ENCODE data around the gene OR52A1. TPM values are rescaled to one million over a fixed set of nuclear protein-coding genes. Genes with fewer than 3 reads are reported as not detected.
"Not testable (repeated sequence)": the region's sequence is repeated elsewhere in the genome, so short reads cannot be mapped to it uniquely, and the experiment has no call there.

OR52A1 gene
- not detected for total RNA-seq

- H3K27ac Mint-ChIP-seq = no peak within 1 kb of the TSS
- ATAC-seq = no peak
- H3K4me3 Mint-ChIP-seq = no peak within 1 kb of the TSS
These were observed at the start of gene OR52A1 for GRCh38 chr11:5154657-5155056. OR52A1 (minus strand) TSS chr11:5154757; CDS start chr11:5152369, 2,388 bp downstream.

DNA sequence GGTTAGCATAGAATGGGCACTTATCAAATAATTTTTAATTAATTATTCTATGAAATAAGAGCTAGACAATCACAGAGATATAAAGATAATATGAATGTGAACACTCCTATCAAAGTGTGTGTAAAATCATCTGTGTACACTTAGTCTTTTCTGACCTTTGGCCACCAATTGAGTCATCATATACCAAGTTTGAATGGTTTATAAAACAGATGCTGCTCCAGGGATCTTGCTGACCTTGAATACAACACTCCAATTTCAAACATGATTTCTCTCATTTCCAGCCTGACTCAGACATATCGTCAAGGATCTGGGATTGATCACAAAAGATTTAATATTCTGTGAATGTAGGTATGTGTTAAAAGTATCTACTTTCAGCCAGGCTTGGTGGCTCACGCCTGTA lies 48.8 kb upstream of the OR52A1 start:
- Mint-ChIP-seq H3K36me3 (no peaks in the 10 kb centered on the region), H3K4me3 (no peak overlapping the region), H3K27me3 (peaks cover 3 to 9% of the 10 kb centered on the region in 2 donors), H3K4me1 (ENCODE audit: low read depth in 2 of 2) (no peaks in the 10 kb centered on the region), H3K27ac (no peak overlapping the region), H3K9me3 (no peaks in the 10 kb centered on the region)
- DNase-seq (ENCODE audit: low spot score) (no peak), ATAC-seq (no peak)

More at GRCh38 chr11:5154657-5155056, at the start of gene OR52A1:
- no peak for DNase-seq (ENCODE audit: low spot score)
- no peaks in the 10 kb centered on the region for H3K36me3 Mint-ChIP-seq
- no peaks in the 10 kb centered on the region for H3K9me3 Mint-ChIP-seq
- H3K27me3 Mint-ChIP-seq = no peaks in the 10 kb centered on the region
- no peaks in the 10 kb centered on the region for H3K4me1 Mint-ChIP-seq (ENCODE audit: low read depth in 2 of 2)

DNA sequence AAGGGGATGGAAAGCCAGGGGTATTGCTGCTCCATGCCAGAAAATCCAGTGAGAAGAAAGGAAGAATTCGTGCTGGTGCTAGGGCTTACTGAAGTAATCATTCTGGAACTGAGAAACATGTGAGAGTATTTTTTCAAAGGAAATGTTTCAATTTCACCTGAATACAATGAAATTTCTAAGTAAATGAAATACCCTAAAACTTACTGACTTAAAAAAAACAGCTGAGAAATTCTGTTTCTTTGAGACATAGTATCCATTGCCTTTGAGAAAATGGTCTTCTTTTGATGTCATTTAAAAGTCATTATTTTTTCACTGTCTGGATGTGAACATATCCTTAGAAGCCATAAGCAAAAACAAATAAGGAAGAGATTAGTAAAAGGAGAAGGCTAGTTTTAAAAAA lies 46.0 kb upstream of the OR52A1 start, which contains the start of gene OR51V1:
TSS of gene OR51V1 (minus strand) at position 101 of the 400 bp plus-strand sequence. CDS start at position 101, 0 bp downstream.
- no peak within 1 kb of the TSS for H3K27ac Mint-ChIP-seq
- no peaks in the 10 kb centered on the region for H3K36me3 Mint-ChIP-seq
- ATAC-seq (no peak), DNase-seq (ENCODE audit: low spot score) (no peak)
- peaks cover 3 to 9% of the 10 kb centered on the region in 2 donors for H3K27me3 Mint-ChIP-seq
- H3K9me3 Mint-ChIP-seq = no peaks in the 10 kb centered on the region
- H3K4me1 Mint-ChIP-seq (ENCODE audit: low read depth in 2 of 2) = no peaks in the 10 kb centered on the region
- no peak within 1 kb of the TSS for H3K4me3 Mint-ChIP-seq

- H3K36me3 Mint-ChIP-seq = no peaks in the 10 kb centered on the region
These were observed 43.7 kb upstream of the OR52A1 start for GRCh38 chr11:5198285-5198684.

GRCh38 chr11:5197536-5197935 lies 43.0 kb upstream of the OR52A1 start:
- DNase-seq (ENCODE audit: low spot score) (no peak), ATAC-seq (no peak)
- H3K27me3 Mint-ChIP-seq = peaks cover under 1 to 3% of the 10 kb centered on the region in 2 donors
- H3K36me3 Mint-ChIP-seq = no peaks in the 10 kb centered on the region
- no peak overlapping the region for H3K4me3 Mint-ChIP-seq
- no peak overlapping the region for H3K27ac Mint-ChIP-seq
- no peaks in the 10 kb centered on the region for H3K4me1 Mint-ChIP-seq (ENCODE audit: low read depth in 2 of 2)
- H3K9me3 Mint-ChIP-seq = no peaks in the 10 kb centered on the region

More at GRCh38 chr11:5198285-5198684, 43.7 kb upstream of the OR52A1 start:
- Mint-ChIP-seq H3K4me1 (ENCODE audit: low read depth in 2 of 2) (no peaks in the 10 kb centered on the region), H3K27ac (no peak overlapping the region), H3K9me3 (no peaks in the 10 kb centered on the region), H3K27me3 (peaks cover 3 to 8% of the 10 kb centered on the region in 2 donors), H3K4me3 (no peak overlapping the region)
- DNase-seq (ENCODE audit: low spot score) = no peak
- no peak for ATAC-seq

DNA sequence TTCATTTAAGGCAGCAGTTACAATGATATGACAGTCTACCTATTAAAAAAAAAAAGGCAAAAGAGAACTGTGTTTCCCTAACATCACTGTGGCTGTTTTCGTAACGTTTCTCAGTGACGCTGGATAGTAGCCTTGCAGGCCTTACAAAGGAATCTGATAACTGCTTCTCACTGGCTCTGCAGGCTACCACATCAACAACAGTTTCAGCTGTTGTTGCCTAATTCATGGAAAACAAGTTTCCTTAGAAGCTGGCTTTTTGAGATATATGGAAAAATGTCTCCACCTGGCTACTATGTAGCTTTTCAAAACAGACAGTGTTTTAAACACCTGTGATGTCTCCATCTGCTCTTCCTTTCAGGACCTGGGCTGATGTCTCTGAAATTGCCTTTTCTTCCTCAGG lies 42.2 kb upstream of the OR52A1 start:
- no peak overlapping the region for H3K4me3 Mint-ChIP-seq
- no peaks in the 10 kb centered on the region for H3K9me3 Mint-ChIP-seq
- ATAC-seq (no peak), DNase-seq (ENCODE audit: low spot score) (no peak)
- H3K4me1 Mint-ChIP-seq (ENCODE audit: low read depth in 2 of 2) = no peaks in the 10 kb centered on the region
- no peaks in the 10 kb centered on the region for H3K36me3 Mint-ChIP-seq
- peaks cover 0 to 3% of the 10 kb centered on the region in 2 donors for H3K27me3 Mint-ChIP-seq
- no peak overlapping the region for H3K27ac Mint-ChIP-seq

GRCh38 chr11:5196067-5196466 lies 41.5 kb upstream of the OR52A1 start:
- DNase-seq (ENCODE audit: low spot score) (no peak), ATAC-seq (no peak)
- H3K36me3 Mint-ChIP-seq = no peaks in the 10 kb centered on the region
- no peak overlapping the region for H3K27ac Mint-ChIP-seq
- no peaks in the 10 kb centered on the region for H3K4me1 Mint-ChIP-seq (ENCODE audit: low read depth in 2 of 2)
- no peak overlapping the region for H3K4me3 Mint-ChIP-seq
- no peaks in the 10 kb centered on the region for H3K9me3 Mint-ChIP-seq
- peaks cover 0 to 3% of the 10 kb centered on the region in 2 donors for H3K27me3 Mint-ChIP-seq

GRCh38 chr11:5192738-5193137 lies 38.2 kb upstream of the OR52A1 start:
- Mint-ChIP-seq H3K9me3 (peaks cover 6% of the 10 kb centered on the region), H3K4me1 (ENCODE audit: low read depth in 2 of 2) (no peaks in the 10 kb centered on the region), H3K27ac (no peak overlapping the region), H3K27me3 (no peaks in the 10 kb centered on the region), H3K4me3 (no peak overlapping the region), H3K36me3 (no peaks in the 10 kb centered on the region)
- no peak for ATAC-seq
- DNase-seq (ENCODE audit: low spot score) = no peak

DNA sequence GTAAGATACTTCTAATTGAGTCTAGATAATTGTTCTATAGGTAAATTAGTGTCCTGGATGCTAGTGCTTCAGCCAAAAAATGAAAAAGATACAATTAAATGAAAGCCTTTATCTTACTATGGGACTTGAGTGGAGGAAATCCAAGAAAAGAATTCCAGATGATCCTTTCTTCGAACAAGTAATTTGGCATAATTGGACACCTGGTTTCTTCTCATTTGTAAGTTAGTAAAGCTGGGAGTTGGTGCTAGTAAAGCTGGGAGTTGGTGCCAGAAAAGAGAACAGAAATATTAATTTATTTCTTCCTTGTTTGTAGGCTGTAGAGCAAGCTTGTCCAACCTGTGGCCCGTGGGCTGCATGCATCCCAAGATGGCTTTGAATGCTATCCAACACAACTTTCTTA lies 33.6 kb upstream of the OR52A1 start:
- ATAC-seq = no peak
- DNase-seq (ENCODE audit: low spot score) = no peak
- H3K4me1 Mint-ChIP-seq (ENCODE audit: low read depth in 2 of 2) = no peaks in the 10 kb centered on the region
- no peak overlapping the region for H3K4me3 Mint-ChIP-seq
- no peaks in the 10 kb centered on the region for H3K27me3 Mint-ChIP-seq
- no peak overlapping the region for H3K27ac Mint-ChIP-seq
- H3K36me3 Mint-ChIP-seq = no peaks in the 10 kb centered on the region
- peaks cover 9% of the 10 kb centered on the region for H3K9me3 Mint-ChIP-seq

DNA sequence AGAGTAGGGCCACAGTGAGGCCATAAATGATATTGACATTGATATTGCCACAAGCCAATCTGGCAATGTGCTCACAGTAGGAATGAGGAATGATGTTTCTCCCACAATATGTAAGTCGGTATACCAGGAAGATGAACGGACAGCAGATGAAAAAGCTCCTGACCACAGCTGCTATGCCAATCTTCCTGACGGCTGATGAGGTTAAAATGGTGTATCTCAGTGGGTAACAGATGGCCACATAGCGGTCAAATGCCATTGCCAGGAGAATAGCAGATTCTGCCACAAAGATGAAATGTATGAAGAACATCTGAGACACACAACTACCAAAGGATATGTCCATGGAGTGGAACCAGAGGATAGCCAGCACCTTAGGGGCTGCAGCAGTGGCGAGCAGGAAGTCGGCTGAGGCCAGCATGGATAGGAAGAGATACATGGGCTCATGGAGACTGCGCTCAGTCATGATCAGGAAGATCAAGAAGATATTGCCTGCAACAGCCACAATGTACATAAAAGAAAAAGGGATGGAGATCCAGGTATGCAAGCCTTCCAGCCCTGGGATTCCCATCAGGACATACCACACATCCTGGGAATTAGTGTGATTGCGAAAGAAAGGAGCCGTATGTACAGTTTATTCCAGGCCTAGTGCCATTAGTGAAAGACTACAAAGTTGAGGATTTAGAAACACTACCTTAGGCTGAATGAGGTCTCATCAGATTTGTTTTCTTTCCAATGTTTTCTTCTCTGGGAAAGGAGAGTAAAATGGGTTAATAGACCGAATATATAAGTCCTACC lies 23.7 kb upstream of the OR52A1 start:
- Mint-ChIP-seq H3K27me3 (no peaks in the 10 kb centered on the region), H3K4me1 (ENCODE audit: low read depth in 2 of 2) (no peaks in the 10 kb centered on the region), H3K4me3 (no peak overlapping the region), H3K36me3 (no peaks in the 10 kb centered on the region), H3K9me3 (peaks cover 2% of the 10 kb centered on the region), H3K27ac (no peak overlapping the region)
- no peak for ATAC-seq
- DNase-seq (ENCODE audit: low spot score) = no peak

- Mint-ChIP-seq H3K4me3 (no peak overlapping the region), H3K9me3 (peaks cover 4% of the 10 kb centered on the region), H3K27ac (no peak overlapping the region), H3K4me1 (ENCODE audit: low read depth in 2 of 2) (no peaks in the 10 kb centered on the region), H3K36me3 (no peaks in the 10 kb centered on the region), H3K27me3 (no peaks in the 10 kb centered on the region)
- ATAC-seq (no peak), DNase-seq (ENCODE audit: low spot score) (no peak)
These were observed 20.4 kb upstream of the OR52A1 start for GRCh38 chr11:5174934-5175333.

DNA sequence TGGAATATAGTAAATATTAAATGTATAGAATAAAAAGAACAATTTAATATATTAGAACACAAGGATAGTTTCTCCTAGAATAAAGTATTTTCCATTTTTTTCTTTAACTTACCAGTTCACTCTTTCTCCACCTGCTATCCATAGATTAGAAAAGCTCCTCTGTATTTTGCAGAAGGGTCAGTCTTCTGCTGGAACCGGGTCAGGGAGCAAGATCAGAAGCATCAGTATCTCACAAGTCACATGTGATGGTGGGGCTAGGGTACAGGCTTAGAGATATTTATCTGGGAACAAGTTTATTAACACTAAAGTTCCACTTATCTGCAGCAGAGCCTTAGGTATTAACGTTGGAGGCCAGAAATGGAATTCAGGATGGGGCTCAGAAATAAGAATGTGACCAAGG lies 17.3 kb upstream of the OR52A1 start:
- Mint-ChIP-seq H3K9me3 (peaks cover 4% of the 10 kb centered on the region), H3K4me3 (no peak overlapping the region), H3K27me3 (no peaks in the 10 kb centered on the region), H3K36me3 (no peaks in the 10 kb centered on the region), H3K27ac (no peak overlapping the region), H3K4me1 (ENCODE audit: low read depth in 2 of 2) (no peaks in the 10 kb centered on the region)
- DNase-seq (ENCODE audit: low spot score) = no peak
- ATAC-seq = no peak

GRCh38 chr11:5165898-5166297 lies 11.3 kb upstream of the OR52A1 start:
- ATAC-seq; H3K27ac Mint-ChIP-seq; DNase-seq (ENCODE audit: low spot score); H3K27me3 Mint-ChIP-seq; H3K4me1 Mint-ChIP-seq (ENCODE audit: low read depth in 2 of 2); H3K4me3 Mint-ChIP-seq; H3K36me3 Mint-ChIP-seq: not testable (repeated sequence)
- peaks cover 14% of the 10 kb centered on the region for H3K9me3 Mint-ChIP-seq

DNA sequence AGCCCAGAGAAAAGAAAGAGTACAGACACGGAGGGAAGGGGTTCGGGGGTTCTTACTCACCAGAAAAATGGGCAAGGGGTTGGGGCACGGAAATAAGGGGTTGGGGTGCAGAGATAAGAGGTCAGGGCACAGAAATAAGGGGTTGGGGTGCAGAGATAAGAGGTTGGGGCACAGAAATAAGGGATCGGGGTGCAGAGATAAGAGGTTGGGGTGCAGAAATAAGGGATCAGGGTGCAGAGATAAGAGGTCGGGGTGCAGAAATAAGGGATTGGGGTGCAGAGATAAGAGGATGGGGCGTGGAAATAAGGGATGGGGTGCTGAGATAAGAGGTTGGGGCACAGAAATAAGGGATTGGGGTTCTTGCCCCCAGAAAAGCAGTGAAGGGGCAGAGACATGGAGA lies 10.2 kb upstream of the OR52A1 start:
- not testable (repeated sequence) for H3K27ac Mint-ChIP-seq; H3K4me1 Mint-ChIP-seq (ENCODE audit: low read depth in 2 of 2); H3K36me3 Mint-ChIP-seq; H3K27me3 Mint-ChIP-seq; ATAC-seq; DNase-seq (ENCODE audit: low spot score); H3K4me3 Mint-ChIP-seq
- H3K9me3 Mint-ChIP-seq = peaks cover 15% of the 10 kb centered on the region

GRCh38 chr11:5161045-5161444 lies 6.5 kb upstream of the OR52A1 start:
- H3K9me3 Mint-ChIP-seq = peaks cover 15% of the 10 kb centered on the region
- DNase-seq (ENCODE audit: low spot score); H3K4me1 Mint-ChIP-seq (ENCODE audit: low read depth in 2 of 2); H3K36me3 Mint-ChIP-seq; H3K27me3 Mint-ChIP-seq; ATAC-seq; H3K4me3 Mint-ChIP-seq; H3K27ac Mint-ChIP-seq: not testable (repeated sequence)

Measured in natural killer cell treated with Interleukin-12 subunit alpha and Interleukin-12 subunit beta and Interleukin-15 and Interleukin-18, amount 100 ng/mL, for 72 hours (primary cell).